GM21737 (cell line): ENCODE measurements around the gene BNC2.

Experiments used
- ATAC-seq: cut with Tn5 transposase; IDR thresholded peaks from one replicate; pipeline ENCODE4 v1.9.1; 2021; ENCODE audit warnings: mild to moderate bottlenecking, moderate library complexity; ENCODE audit not compliant: unreplicated experiment

The BNC2 gene

DNA sequence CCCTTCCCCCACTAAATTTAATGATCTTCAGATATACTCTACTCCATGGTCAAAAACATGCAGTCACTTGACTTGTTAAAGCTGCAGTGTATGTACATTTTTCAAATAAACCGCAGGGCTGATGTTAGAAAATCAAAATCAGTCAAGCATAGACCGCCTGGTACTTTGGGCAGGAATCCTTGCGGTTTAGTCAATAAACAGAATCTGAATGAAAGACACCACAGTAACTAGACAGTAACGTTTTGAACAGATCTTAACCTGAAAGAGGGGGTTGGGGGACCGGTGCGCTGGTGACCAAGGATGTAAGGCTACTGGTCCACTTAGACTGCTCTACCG lies 188.8 kb downstream of the BNC2 start:
- ATAC-seq: no peak

DNA sequence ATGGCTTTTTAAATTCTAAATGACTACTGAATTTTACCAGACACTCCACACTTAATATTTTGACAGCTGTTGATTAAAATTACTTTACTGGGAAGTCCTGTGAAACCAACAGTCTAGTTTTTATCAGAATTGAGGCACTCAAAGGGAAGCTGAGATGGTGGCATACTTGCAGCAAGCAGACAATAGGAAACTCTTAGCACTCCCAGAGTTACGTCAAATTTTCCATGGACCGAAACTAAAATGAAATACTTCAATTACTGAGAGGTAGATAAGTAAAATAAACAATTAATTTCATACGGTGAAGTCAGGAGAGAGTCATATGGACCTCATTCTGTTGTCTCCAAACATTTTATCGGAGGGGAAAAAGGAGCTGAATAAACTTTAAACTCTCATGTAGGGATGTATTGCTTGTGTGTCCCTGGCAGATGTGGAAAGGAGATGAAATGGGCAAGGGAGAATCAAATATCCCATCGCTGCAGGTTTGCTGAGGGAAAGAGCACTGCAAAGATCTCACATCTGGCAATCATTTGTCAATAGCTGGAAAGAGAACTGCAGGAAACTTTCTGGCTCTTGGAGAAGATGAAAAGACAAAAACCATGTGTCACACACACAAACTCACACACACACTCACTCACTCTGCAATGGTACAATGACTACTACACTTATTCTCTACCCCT lies 189.4 kb downstream of the BNC2 start:
- ATAC-seq: no peak

DNA sequence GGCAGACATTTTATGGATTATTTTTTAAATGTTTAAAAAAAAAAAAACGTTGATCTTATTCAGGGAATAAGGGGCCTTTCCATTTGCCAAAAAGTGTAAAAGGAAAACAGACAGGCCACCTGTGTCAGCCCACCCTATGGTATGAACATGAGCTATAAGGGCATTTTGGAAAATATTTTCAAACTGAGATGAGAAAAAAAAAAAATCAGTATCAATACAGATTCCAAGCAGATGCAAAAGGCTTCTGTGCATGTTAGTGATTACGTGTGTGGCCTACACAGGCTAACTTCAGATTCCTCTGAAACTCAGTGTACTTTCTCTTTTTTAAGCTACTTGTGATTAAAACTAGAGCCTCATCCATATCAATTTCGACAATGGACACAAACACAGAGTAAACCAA lies 189.9 kb downstream of the BNC2 start:
- ATAC-seq: no peak

DNA sequence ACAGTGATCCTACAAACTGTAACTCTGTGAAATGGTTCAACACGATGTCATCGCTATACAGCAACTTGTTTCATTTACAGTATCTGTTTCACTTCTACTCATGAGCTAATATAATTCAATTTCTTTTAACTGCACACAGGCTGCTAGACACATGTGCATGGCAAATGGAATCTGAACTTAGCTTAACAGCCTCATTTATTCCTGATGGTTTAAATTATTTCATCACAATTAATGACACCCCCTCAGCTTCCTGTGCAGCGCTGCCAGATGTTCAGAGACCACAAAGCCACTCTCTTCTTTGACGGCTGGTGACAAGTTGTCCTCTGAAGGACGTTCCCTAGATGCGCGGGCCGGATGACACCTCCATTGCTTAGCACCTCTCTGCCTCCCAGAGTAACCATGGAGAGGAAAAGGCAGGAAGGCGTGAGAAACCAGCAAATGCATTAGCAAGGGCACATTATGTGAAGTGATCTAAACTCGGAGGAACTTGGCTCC lies 191.1 kb downstream of the BNC2 start:
- ATAC-seq: no peak

DNA sequence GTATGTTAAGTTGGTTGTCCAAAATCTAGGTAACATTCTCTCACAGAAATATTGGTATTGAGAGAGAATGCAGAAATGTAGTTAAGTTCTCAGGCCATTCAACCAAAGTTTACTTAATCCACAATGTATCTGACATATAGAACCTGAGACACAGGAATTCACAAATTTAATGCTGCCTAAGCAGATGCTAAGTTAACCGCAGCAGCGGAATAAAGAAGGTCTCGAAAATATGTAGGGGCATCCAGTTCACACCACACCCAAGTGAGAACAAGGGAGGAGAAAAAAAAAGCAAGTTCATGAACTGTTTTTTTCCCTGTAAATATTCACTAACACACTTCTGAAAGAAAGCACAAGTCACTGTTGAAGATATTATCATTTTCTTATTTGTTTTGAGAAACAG lies 194.0 kb downstream of the BNC2 start:
- ATAC-seq: no peak

DNA sequence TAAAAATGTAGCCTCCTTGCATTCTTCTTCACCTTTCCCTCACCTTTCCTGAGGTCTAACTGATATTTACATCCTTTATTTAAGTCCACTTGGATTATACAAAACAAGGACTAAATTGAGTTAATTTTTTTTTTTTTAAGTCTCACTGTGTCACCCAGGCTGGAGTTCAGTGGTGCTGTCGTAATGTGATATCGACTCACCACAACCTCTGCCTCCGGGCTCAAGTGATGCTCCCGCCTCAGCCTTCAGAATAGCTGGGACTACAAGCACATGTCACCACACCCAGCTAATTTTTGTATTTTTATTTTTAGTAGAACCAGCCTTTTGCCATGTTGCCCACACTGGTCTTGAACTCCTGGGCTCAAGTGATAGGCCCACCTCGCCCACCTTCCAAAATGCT lies 195.3 kb downstream of the BNC2 start:
- no peak for ATAC-seq

DNA sequence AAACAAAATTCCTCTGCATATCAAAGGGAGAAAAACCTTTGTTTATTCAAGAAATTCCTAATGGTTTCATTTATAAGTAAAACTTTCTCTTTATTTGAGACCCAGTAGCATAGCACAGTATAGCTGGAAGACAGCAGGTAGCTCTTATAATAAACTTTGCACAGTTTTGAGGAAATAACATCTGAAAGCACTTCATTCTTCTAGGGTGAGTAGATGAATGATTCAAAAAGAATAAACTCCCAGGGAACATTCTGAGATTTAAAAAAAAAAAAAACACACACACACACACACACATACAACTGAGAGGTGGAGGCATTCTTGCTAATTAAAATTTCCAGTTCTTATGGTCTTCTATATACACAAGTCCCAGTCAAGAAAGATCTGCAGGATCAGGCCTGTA lies 197.3 kb downstream of the BNC2 start:
- ATAC-seq: no peak

DNA sequence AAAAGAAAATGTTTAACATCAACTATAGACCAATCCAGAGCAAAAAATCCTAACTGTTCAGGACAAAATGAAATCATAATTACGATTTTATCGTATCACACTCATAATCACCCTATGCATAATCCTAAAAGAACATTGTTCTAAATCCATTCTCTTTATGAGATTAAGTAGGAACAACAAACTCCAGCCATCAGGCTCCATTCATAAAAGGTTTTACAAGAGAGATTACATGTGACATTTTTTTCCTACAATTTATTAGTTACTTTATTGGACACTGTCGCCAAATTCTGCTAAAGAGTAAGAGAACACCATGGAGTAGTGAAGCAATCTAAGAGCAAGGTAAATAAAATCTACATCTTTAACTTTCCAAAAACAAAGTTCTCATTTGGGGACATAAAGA lies 198.0 kb downstream of the BNC2 start:
- no peak for ATAC-seq

DNA sequence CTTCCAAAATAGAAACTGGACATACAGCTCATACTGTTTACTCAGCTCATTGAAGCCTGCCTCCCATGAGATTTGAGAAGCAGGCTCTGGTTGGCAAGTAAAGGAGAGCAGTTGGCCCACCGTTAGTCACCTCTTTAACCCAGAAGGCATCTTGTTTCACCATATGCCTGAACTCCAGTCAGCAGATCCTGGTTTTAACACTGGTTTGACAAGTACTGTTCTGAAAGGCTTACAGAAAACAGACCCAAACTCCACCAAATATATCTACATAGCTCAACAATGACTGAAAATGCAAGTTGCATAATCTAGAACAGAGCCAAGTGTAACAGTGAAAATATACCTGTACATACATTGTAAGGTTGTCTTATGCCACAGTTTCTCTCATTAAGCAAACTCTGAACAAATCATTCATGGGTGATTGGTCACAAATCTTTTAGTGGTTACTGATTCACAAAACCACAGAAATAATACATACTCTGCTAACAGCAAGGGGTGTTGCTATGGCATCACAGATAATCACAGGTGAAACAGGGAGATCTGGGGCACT lies 198.8 kb downstream of the BNC2 start:
- ATAC-seq: no peak

DNA sequence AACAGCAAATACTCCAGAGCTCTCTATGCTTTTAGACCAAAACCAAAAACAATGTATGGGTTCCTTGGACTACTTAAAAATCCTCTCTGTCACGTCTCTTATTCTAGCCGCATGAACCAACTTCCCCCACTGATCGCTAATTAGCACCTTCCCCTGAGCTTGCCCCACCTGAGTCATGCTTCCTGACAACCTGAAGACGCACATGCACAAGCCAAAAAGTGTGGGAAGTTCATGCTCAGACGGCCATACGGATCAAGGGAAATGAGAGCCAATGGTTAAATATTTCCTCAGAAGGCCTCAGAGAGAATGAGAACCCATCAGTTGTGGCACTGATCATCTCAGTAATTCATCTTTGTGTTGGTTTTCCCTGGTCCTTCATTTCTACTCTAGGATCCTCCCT lies 199.7 kb downstream of the BNC2 start:
- no peak for ATAC-seq

DNA sequence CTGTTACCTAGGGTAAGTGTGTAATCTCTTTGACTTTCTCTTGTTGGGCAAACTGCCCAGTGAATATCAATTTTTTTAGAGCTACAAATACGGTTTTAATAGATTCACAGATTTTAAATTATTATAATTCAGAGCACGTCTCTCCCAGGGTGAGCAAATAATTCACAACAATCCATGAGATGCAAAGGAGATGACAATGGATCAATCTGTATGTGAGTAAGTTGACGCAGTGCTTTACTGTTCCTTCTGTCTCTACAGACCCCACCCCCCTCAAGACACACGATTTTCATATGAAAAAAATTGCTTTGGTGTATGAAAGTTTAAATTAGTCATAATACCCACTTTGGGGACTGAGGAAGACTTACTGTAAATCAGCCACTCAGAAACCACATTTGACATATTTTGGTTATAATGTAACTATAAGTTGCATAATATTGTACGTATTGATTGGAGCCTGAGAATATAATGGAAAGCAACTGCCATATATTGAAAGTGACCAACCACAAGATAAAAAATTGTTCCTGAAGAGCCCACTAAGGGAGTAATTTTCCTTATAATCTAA lies 201.7 kb downstream of the BNC2 start:
- ATAC-seq: no peak

DNA sequence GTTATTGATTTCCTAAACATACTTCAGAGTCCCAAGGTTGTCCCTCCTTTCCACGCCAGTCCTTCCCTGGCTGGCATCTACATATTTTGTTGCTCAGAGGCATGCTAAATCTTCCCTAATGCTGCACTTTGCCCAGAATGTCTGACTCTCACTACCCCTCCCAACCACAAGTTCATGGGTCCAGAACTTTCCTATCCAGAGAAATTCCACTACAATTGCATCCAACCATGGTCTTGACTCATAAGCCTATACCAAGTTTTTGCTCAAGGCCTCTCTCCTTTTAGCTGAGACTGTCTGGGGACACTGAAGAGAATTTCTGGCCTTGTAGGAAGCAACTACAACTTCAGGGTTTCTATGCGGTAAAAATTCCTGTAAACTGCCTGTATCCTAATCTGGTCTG lies 206.3 kb downstream of the BNC2 start:
- no peak for ATAC-seq

DNA sequence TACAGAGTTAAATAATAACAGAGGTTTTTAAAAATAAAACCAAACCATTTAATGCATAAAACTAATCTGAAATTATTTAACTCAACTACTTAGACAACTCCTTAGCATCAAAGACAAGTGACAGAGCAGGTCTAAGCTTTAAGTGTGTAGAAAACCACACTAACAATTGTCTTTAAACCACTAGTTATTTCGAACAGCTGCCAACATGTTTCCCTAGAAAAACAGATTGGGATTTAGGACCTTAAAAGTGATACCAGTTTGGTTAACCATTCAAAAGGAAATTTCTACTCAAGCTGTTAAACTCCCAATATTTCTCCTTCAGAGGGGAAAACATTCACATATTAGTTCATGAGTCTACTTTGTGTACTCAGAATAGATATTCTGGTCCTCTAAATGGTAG lies 208.7 kb downstream of the BNC2 start:
- no peak for ATAC-seq

DNA sequence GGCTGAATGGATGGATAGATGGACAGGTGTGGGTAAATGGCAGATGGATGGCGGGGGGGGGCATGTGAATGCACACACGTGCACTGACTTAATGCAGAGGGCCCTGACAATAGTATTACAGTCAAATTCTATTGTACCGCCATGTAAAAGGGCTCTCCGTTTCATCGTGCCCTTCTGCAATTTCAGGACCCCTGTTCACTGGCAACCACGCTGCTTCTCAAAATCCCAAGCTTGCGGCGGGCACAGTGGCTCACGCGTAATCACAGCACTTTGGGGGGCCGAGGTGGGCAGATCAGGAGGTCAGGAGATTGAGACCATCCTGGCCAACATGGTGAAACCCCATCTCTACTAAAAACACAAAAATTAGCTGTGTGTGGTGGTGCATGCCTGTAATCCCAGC lies 211.4 kb downstream of the BNC2 start:
- ATAC-seq: no peak

DNA sequence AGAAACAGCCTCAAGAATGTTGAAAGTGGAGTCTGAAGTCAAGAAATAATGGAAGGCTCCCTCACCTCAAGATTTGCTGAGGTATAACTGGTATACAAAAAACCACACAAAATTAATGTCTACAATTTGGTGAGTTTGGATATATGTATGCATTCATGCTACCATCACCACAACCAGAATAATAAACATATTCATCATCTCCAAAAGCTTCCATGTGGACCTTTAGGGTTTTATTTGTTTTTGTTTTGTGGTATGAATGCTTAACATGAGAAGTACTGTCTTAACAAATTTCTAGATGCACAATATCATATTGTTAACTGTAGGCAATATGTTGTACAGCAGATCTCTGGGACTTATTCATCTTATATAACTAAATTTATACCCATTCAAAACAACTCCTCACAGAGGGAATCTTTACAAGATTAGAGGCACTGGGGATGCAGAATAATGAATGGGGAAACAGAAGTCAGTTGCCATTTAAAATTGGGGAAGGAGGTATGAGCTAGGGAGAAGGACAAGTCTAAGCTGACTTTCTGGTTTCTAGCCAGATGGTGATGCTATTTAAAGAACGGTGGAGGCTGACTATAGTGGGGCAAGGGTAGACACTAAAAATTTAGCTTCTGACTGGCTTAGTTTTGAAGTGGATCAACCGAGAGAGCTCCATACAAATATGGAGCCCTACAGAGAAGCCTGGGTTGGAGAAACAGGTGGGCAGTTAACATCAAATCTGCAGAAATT lies 213.9 kb downstream of the BNC2 start:
- no peak for ATAC-seq

DNA sequence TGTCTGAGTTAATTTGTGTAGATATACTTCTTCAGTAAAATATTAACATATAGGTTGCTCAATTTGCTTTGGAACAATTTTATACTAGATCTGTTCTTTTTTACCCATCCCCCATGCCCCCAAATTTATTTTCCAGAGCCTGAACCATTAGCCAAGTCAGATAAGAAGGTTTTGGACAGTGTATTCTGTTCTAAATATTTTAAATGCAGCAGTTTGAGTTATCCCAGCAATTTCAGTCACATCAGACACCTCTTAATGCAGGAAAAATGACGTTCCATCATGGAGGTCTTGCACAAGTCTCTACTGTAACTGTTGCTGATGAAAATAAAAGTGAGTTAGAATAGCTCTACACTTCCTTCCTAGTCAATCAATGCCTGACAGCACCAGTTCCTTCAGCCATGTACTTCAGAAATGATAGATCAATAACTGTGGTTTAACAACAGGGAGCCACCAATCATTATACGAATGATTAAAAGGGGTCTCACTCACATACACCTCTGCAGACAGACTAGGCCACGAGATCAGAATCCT lies 215.8 kb downstream of the BNC2 start:
- no peak for ATAC-seq

DNA sequence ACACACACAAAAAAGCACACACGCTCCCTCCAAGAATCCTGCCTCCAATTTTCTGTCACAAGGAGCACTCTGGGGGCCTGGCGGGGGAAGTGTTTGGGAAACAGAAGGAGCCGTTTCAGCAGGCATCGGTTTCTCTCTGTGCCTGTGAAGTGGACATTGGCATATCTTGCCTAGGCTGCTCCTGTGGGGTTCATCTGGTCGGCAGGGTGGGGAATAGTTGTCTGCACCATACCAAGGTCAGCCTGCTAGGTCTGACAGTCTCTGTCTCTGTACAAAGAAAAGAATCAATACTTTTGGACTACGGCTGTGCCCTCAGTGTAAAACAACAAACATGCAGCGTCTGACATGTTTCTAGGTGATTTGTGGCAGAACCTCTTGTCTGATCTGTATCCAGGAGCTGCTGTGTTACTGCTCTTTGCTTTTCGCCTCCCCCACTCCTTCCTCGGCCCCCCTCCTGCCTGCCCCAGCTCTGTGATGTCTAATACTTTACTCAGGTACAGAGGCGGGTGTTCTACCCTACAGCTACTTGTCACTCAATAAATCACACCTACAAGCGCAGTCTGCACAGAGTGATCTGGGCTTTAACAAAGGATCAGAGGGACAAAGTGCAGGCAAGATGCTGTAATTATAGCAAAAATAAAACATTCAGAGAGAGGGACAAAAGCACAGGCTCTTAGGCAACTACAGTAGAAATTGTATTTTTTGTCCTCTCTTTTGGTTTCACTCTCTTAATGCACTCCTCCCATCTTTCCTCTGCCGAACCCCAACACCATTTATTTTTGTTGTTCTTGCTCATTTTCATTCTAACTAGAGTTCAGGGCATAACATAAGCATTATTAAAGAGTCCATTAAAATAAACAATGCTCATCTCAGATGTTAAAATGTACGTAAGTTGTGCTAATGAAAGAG lies 216.7 kb downstream of the BNC2 start:
- ATAC-seq: no peak

DNA sequence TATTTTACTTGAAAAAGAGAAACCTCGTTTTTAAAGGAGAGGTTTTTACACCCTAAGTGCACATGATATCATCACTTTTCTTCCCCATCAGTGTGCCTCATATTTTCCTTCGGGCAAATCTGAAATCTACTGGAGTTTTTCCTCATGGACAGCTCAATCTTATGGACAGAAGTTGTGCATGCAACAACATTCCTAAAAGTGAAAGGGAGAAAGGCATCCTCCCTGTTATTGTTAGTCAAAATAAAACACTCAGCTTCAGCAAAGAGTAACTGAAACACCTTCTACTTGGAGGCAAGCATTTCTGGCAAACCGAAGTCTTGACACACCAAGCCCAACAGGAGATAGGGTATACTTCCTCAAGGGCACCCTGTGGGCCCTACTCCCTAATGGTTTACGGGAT lies 217.9 kb downstream of the BNC2 start:
- no peak for ATAC-seq

DNA sequence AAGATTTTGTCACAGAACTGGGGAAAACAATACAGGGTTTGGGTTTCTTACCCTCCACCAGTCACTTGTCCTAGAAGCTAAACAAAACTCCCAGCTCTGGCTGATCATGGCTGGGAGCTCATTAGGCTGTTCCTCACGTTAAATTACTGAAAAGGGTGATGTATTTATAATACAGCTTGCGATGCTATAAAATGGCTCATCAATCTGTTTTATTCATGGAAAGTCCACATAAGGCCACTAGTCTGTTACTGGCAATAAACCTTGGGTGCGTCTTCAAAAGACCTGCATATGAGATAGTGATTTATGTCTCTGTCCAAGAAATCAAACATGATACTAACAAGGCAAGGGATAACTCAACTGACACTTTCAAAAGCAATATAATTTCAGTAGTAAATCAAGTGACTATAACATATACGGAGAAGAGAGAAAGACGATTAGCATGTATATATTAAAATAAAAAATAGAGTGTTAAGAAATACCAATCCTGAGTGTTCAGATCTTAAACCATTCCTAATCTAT lies 219.0 kb downstream of the BNC2 start:
- no peak for ATAC-seq

DNA sequence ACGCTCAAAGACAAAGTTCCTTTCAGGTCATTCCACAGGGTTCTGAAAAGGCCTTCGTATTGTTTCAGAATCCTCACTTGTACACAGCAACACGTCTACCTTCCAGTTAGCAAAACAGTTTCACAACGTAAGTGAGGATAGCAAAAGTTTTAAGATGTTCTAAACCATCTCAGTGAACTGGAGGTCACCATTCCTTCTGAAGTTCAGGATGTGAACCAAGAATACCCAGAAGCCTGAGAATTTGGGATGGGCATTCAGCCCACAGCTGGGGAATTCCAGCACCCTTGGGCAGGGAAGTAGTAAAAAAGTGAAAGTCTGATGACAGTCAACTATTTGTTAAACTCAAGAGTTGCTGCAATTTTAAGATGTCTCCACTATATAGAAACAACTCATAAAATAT lies 224.5 kb downstream of the BNC2 start:
- no peak for ATAC-seq
